GM06990 (cell line): ENCODE data around the gene TNS3.

Experiments used
- DNase-seq: peaks from one replicate; pipeline ENCODE4 v3.0.0-alpha.2; 2011; ENCODE audit not compliant: insufficient read length; ENCODE audit errors: extremely low read depth
- H3K27me3 ChIP-seq: replicated peaks from 2 replicates; pipeline ENCODE4 v1.6.0; 2011; ENCODE audit warnings: low read length; ENCODE audit not compliant: control insufficient read depth, insufficient read depth
- H3K36me3 ChIP-seq: 2 replicates; pipeline ENCODE4 v1.5.1; 2011; ENCODE audit warnings: low read length; ENCODE audit not compliant: control insufficient read depth, insufficient read depth
- H3K4me3 ChIP-seq: replicated peaks from 2 replicates; pipeline ENCODE4 v1.5.1; 2011; ENCODE audit warnings: low read depth, mild to moderate bottlenecking, control low read depth, low read length
- CTCF ChIP-seq: IDR thresholded peaks from 2 replicates; pipeline ENCODE4 v1.5.1; 2011; ENCODE audit warnings: low read length, control low read depth, mild to moderate bottlenecking, inconsistent platforms; ENCODE audit not compliant: insufficient read depth, poor library complexity, severe bottlenecking

Gene TNS3

GRCh38 chr7:47311891-47312290 is 270.0 kb downstream of the TNS3 start:
- DNase-seq: no peak
- no peak for TF ChIP-seq CTCF
- H3K27me3 ChIP-seq: no peaks in the 10 kb centered on the region; the same call in 1 of the 2 replicates
- H3K4me3 ChIP-seq: no peak overlapping the region
- H3K36me3 ChIP-seq: no peaks in the 10 kb centered on the region

DNA sequence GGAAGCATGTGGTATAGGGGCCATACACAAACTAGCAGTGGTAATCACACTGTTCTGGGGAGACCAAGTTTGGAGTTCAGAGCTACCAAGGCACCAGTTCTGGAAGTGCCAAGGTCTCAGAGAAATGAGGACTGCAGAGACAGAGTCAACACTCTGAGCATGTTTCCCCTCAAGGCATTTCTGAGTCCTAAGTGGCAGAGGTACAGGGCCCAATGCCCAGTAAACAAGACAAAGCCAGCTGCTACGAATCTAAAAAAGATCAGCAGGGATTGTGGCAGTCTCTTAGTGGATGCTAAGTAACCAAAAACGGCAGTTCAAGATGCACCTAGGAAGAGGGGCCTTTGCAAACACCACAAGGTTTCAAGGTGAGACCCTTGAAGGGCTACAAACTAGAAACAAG is 271.9 kb downstream of the TNS3 start:
- DNase-seq: no peak
- no peak overlapping the region for H3K4me3 ChIP-seq
- no peak for TF ChIP-seq CTCF
- no peaks in the 10 kb centered on the region; the same call in 1 of the 2 replicates for H3K27me3 ChIP-seq
- H3K36me3 ChIP-seq: no peaks in the 10 kb centered on the region

DNA sequence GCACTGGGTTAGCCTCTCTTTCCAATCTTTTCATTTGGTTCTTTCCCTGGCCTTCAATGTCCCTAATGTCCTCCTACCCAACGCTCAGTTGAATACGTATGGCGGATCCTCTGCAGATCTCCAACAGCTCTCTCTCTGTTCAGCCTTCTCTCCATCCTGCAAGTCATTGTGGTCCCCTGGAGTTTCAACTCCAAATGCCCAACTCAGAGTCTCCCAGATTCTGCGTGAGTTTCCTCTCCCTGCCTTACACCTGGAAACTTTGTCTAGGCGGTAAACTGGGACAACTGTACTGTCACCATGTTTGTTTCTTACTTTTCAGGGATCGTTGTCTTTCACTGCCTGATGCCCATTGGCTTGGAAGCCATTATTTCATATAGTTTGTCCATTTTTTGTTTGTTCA is 273.1 kb downstream of the TNS3 start:
- DNase-seq: no peak
- no peak for TF ChIP-seq CTCF
- Histone ChIP-seq H3K36me3 (no peaks in the 10 kb centered on the region), H3K27me3 (no peaks in the 10 kb centered on the region), H3K4me3 (no peak overlapping the region)

DNA sequence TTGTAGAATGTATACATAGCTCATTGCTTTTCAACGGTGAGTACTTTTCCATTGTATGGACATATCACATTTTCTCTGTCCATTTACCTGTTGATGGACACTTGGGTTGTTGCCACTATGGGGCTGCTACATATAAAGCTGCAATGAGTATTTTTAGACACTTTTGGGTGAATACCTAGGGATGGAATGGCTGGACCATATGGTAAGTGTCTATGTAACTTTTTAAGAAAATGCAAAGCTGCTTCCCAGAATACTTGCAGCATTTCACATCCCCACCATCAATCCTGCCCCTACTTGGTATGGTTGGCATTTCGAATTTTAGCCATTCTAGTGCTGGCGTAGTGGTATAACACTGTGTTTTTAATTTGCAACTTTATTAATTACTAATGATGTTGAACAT is 274.6 kb downstream of the TNS3 start:
- no peaks in the 10 kb centered on the region for H3K27me3 ChIP-seq
- TF ChIP-seq CTCF: no peak
- DNase-seq: no peak
- no peak overlapping the region for H3K4me3 ChIP-seq
- H3K36me3 ChIP-seq: no peaks in the 10 kb centered on the region

- Histone ChIP-seq H3K4me3 (no peak overlapping the region), H3K36me3 (no peaks in the 10 kb centered on the region; the same call in 1 of the 2 replicates), H3K27me3 (no peaks in the 10 kb centered on the region)
- no peak for DNase-seq
- no peak for TF ChIP-seq CTCF
Measured at GRCh38 chr7:47304727-47305719, 276.9 kb downstream of the TNS3 start.
